GM19324 (cell line): ENCODE results near the gene ALDH6A1.
A peak's percentile ranks its signal among the peaks of the same experiment; 100 is the strongest.

Experiments
- ATAC-seq: cut with Tn5 transposase; IDR thresholded peaks from one replicate; pipeline ENCODE4 v1.9.1; 2021; ENCODE audit warnings: mild to moderate bottlenecking, moderate library complexity; ENCODE audit not compliant: unreplicated experiment, low FRiP score

ALDH6A1 gene

DNA sequence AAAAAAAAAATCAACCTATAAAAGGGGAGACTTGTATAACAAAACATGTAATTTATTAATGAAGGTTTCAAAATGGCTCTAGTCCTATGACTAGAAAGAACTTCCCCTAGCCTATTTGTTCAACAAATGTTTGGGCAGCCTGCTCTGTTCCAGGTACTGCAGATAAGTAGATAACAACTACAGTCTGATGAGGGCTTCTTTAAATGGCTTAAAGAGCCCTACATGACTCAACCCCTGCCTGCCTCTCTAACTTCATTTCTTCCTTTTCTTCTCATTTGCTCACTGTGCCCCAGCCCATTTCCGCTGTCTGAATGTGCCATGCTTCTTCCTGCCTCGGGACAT is 21.5 kb downstream of the ALDH6A1 start:
- no peak for ATAC-seq

DNA sequence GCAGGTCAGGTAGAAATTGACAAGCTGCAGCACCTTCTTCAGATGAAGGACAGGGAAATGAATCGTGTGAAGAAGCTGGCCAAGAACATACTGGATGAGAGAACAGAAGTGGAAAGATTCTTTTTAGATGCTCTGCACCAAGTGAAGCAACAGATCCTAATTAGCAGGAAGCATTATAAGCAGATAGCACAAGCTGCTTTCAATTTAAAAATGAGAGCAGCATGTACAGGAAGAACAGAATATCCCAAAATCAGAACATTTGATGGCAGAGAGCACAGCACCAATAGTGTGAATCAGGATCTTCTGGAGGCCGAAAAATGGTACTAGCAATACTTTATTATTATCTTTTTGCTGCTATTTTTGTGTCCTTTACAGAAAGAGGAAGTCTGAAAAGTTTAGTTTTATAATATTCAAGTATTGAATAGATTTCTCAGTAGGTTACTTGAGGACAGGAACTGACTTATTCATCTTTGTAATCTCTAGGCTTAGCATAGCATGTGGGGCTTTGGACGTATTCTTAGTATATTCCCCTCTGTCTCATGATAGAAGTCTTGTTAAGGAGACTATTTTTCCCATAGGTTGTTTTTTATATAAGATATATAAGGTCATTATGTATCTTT is 34.3 kb downstream of the ALDH6A1 start:
- ATAC-seq = no peak

DNA sequence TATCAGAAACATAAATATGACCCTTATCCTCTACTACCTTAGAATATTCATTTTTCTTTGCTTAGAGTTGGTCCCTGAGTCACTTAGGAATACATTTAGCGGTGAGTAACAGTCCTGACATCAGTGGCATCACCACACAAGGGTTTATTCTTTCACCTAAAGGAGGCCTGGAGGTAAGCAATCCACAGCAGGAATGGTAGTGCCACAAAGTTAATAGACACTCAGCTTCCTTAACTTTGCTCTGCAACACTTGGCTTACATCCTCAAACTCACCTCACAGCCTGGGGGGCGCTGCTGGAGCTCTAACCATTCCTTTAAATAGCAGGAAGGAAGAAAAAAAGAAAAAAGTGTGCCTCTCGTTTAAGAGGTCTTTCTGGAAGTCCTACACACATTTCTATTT is 36.0 kb downstream of the ALDH6A1 start:
- ATAC-seq = no peak

DNA sequence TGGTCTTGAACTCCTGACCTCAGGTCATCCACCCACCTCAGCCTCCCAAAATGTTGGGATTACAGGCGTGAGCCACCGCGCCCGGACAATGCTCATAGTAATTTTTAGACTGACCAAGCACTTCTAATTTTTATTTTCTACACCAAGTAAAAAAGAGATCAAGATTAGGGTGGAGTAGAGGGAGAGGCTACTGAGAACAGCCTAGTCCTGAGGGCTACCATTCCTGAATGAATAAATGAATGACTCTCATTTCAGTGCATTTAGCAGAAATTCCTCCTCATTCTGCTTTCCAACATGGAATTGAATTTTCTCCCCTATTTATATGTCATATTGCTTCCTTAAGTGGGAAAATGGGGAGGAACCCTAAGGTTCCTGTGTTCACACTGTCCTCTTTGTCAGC is 38.7 kb downstream of the ALDH6A1 start:
- no peak for ATAC-seq

DNA sequence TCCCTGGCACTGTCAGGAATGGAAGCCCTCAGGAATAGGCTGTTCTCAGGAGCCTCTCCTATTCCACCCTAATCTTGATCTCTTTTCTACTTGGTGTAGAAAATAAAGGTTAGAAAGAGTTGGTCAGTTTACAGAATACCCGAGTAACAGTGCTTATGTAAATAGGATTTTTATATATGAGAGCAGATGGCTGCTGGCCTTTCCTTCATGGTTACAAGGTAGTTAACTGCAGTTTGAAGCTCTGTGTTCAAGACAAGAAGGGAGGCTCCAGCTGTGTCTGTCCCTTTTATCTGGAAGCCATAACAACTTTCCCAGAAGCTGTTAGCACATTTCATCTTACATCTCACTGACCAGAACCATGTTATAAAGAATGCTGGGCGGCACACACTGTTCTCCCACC is 42.0 kb downstream of the ALDH6A1 start:
- ATAC-seq = no peak

DNA sequence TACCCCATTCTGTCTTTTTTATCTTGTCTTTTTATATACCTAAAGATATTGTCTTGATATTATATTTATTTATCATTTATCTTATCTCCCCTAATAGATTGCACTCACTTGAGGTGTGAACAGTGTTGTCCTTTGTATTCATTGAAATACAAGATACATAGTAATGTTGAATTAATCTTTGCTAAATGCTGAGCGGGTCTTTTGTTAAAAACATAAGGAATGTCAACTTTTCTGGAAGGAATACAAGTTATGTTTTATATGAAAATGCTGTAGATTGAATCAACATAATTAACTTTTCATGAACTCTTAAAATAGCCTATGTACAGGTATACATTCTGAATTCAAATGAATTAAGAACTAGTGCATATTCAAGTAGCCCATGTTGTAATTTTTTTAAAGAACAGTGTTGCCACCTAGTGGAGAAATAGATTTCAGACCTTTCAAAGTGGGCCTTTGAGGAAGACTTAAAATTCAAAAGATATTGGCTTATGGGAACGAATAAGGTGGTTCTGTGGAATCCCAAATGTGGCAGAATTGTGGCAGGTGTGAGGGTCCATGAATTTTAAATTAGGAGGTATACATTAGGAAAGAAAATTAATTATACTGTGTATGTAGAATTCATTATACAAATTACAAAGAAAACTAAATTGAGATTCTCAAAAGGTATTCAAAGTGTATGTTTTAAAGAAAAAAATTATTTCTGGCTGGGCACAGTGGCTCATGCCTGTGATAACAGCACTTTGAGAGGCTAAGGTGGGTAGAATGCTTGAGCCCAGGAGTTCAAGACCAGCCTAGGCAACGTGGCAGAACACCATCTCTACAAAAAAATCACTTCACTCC is 46.0 kb downstream of the ALDH6A1 start:
- no peak for ATAC-seq

DNA sequence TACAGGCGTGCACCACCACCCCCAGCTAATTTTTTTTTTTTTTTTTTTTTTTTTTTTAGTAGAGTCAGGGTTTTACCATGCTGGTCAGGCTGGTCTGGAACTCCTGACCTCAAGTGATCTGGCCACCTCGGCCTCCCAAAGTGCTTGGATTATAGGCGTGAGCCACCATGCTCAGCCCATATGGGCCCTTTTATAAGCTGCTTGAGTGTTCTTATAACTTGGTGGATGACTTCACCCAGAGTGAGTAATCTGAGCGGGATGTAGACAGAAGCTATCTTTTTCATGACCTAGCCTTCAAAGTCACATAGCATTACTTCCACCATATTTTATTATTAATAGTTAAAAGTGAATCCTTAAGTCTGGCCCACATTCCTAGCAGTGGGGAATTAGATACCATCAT is 48.7 kb downstream of the ALDH6A1 start:
- ATAC-seq = no peak

DNA sequence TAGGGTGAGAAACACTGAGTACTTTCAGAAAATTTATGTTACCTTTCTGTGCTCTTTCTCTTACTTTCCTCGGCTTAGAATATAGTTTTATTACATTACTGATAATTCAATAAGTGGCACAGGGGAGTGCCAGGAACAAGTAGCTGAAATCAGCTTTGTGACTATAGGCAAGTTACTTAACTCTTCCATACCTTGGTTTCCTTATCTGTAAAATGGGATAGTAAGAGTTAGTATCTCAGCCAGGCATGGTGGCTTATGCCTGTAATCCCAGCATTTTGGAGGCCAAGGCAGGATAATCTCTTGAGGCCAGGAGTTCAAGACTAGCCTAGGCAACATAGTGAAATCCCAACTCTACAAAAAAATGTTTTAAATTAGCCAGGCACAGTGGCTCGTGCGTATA is 49.7 kb downstream of the ALDH6A1 start:
- no peak for ATAC-seq

DNA sequence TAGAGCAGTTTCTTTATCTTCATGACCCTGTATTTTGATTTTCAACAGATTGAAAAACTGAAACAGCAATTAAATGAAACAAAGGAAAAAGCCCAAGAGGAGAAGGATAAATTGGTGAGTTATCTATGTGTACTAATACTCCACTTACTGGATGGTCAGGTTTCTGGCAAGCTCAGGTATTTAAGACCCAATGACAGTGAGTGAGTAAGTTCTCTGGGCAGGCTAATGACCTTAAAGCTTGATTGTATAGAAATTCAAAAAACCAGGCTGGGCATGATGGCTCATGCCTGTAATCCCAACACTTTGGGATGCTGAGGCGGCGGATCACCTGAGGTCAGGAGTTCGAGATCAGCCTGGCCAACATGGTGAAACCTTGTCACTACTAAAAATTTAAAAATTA is 55.1 kb downstream of the ALDH6A1 start:
- no peak for ATAC-seq

DNA sequence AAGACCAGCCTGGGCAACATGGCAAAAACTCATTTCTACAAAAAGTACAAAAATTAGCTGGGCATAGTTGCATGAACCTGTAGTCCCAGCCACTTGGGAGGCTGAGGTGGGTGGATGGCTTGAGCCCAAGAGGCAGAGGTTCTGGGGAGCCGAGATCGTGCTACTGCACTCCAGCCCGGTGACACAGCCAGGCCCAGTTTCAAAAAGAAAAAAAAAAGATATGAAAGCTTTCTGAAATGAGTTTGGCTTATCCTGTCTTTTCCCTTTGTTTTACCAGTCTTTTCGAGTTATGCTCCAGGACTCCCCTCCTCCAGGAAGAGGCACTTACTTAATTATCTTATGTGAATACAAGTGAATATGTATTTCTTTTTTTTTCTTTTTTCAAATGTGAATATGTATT is 61.9 kb downstream of the ALDH6A1 start:
- ATAC-seq = no peak

DNA sequence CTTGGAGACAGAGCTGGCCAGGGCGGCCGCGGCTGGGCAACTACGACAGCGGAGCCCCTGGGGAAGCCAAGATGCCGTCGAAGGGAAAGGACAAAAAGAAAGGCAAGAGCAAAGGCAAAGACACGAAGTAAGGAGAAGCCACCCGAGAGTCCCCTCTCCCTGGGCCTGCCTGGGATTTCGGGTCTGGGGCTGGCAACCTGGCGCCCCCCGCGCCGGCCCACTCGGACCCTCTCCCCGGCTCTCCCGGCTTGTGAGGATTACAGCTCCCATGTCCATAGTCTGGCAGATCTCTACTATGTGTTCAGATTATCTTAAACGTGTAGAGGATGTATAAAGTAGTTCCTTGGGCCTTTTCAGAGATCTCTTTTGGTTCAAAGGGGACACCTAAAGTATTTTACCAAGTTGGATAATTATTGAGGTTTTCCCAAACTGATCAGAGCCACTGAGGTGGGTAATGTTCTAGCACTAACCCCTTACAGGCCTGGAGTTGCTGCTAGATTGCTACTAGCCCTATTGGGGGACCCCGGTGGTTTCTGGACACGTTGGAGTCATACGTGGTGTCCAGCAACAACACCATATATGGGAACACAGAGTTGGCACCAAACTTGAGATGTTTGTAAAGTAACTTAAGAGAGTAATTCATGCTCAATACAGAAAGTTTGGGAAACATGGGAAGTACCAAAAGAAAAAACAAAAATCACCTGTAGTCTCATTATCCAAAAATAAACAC is 64.7 kb downstream of the ALDH6A1 start:
- ATAC-seq = no peak

DNA sequence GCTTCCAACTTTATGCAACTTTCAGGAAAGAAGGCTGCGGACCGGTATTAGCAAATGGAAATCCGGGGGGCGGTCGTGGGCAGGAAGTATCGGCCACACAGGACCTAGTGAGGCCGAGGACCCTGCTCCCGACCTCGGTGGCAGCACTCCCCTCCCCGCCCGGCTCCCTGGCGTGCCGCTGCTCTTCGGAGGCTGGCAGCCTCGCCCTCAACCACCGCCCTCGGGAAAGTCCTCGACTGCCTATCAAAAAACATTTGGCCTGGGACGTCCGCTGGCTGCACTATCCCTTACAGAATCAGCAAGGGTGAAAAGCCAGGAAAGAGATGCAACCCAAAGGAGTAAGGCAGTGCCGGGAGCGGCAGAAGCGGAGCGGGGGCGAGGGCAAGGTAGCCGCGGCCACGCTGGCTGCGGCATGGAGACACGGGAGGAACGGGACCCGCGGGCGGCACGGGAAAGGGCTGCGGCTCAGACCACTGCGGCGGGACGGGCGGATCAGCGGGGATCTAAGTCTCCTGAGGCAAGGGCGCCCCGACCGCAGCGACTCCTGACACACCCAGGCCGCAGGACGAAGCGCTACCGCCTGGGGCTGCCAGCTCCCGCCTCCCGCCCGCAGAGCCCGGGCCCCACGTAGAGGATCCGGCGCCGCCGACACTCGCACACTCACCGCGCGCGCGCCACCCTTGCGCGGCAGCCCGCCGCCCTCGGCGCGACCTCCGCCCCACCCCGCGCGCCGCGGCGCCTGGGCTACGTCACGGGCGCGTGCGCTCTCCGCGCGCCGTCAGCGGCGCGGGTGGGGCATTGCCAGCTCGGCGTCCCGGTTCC is 65.5 kb downstream of the ALDH6A1 start, which contains the start of the genes BBOF1 and ENTPD5:
Gene BBOF1, plus strand, starts transcription at position 764 of the 822 bp plus-strand sequence. CDS start 130 bp downstream, outside the sequence.
Gene ENTPD5, minus strand, starts transcription at position 703 of the 822 bp plus-strand sequence. CDS start 31,186 bp downstream, outside the sequence.
- peak; percentile 95 for ATAC-seq

DNA sequence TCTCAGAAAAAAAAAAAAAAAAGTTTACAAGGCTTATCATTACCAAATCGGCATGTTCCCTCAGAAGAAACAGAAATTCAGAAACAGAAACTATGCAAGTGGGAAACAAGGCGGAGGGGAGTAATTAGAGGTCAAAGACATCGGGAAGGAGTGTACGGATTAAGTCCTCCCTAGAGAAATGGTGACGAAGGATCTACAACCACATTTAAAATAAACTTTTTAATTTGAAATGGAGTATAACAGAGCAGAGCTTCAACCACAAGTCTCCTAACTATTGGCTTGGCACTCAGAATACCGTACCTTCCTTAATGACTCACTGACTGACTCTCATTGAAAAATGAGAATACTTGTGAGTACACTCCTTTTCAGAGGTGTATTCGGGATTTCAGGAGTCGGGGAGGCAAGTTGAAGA is 66.1 kb downstream of the ALDH6A1 start:
- no peak for ATAC-seq

DNA sequence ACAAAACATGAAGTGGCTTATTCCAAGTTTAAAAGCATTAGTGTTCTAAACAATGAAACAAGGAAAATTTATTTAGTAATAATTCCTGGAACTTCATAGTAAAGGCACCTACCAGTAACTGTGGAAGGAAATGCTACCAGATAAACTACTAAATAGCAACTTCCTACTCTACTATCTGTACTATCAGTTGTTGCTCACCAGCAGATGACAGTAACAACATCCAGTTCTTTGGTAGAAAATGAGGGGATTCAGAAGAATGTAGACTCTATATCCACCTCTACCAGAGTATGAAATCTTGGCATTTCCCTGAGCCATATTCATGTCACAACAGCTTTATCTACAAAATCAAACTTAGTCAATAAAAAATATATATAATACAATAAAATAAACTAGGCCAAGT is 68.3 kb downstream of the ALDH6A1 start:
- ATAC-seq = no peak

DNA sequence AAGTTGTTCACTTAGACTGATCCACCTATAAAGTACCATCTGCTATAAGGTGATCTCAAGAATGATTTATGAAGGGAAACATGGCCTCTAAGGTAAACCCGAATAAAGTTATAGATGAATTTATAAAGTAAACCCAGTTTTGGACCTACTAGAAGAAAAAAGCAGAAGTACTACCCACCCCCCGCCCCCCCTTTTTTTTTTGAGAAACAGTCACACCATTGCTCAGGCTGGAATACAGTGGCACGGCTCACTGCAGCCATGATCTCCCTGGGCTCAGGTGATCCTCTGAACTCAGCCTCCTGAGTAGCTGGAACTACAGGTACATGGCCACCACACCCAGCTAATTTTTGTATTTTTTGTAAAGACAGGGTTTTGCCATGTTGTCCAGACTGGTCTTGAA is 69.1 kb downstream of the ALDH6A1 start:
- ATAC-seq = no peak

DNA sequence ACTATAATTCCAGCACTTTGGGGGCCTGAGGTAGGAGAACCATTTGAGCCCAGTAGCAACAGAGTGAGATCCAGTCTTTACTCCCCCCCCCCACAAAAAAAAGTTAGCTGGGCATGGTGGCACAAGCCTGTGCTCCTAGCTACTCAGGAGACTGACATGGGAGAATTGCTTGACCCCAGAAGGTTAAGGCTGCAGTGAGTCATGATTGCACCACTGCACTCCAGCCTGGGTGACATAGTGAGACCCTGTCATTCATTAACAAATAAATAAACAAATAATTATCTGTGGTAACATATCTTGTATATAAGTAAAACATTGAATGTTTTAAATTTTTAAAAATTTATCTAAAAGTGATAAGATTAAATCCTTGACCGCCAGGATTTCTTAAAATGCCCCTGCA is 70.0 kb downstream of the ALDH6A1 start:
- no peak for ATAC-seq

DNA sequence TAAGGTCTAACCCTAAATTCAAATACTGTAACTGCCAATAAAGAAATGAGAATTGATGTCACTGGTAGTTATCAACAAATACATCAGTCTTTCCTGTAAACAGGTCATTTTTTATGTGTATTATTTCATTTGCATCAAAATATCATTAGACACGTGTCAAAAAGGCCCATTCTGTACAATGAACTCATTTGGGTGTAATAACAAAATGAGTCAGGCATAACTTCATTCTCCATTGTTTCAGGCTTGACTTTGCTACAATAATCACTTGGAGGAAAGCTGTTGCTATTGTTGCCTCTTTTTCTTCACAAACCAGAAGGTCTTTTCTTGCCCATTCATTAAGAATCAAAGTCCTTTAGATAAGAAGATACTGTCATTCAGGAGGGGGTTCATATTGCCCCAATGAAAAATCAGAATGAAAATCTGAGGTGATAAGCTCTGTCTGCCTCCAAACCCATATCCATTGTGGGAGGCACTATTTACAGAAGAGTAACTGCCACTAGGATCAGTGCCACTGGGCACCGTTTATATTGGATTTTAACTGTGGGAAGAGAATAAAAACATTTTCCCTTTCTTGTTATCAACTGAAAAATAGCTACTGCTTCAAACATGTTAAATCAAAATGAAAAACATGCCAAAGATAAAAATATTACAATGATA is 75.3 kb downstream of the ALDH6A1 start:
- no peak for ATAC-seq
